Spinal cord (tissue), 10 donors: ENCODE data around the gene PTPRF. TPM values are rescaled to one million over a fixed set of nuclear protein-coding genes. Genes with fewer than 3 reads are reported as not detected.

Experiments
- DNase-seq, 6 donors: peaks; one replicate each; pipeline versions ENCODE4 v3.0.0 to v3.0.0-alpha.2; 2013 to 2015; ENCODE audit warnings: low spot score in 6 of 6, low read depth in 4 of 6
- H3K27ac ChIP-seq: one replicate; pipeline ENCODE4 v1.5.1; 2013; ENCODE audit warnings: low read depth, low read length, control low read depth
- H3K27me3 ChIP-seq: one replicate; pipeline ENCODE4 v1.6.1; 2013; ENCODE audit warnings: low read length; ENCODE audit not compliant: control insufficient read depth, insufficient read depth
- H3K36me3 ChIP-seq: one replicate; pipeline ENCODE4 v1.6.1; 2013; ENCODE audit warnings: low read length; ENCODE audit not compliant: control insufficient read depth, insufficient read depth
- H3K4me1 ChIP-seq: one replicate; pipeline ENCODE4 v1.6.1; 2013; ENCODE audit warnings: low read length; ENCODE audit not compliant: control insufficient read depth, insufficient read depth
- H3K4me3 ChIP-seq: one replicate; pipeline ENCODE4 v1.5.1; 2013; ENCODE audit warnings: low read depth, low read length, control low read depth
- H3K9me3 ChIP-seq: one replicate; pipeline ENCODE4 v1.6.1; 2013; ENCODE audit warnings: low read length; ENCODE audit not compliant: control insufficient read depth, insufficient read depth
- WGBS: methylation state at CpG from one replicate; pipeline ENCODE4 v1.1.5; 2013; ENCODE audit warnings: missing lambda C conversion rate; ENCODE audit not compliant: insufficient coverage; 5-methylcytosine and 5-hydroxymethylcytosine counted together
- polyA plus RNA-seq, 2 donors: library from polyadenylated mRNA; unstranded; fragments of 120-200 nt; gene quantifications; one replicate each; pipeline ENCODE4 v1.2.1, GENCODE V29; 2013; ENCODE audit not compliant: insufficient read length in 2 of 2
- total RNA-seq, 2 donors: library from RNA; depleted of rRNA in 1 of 2; stranded (reverse); fragments of 120-200 nt in 1 of 2; fragments of >200 nt in 1 of 2; gene quantifications; one replicate each; pipeline versions ENCODE4 v1.2.3 to v1.2.4, GENCODE V29; 2013 to 2014
- donor health status: healthy.

Gene PTPRF
- total and polyA plus RNA-seq, 4 donors, result 51.0 to 114 (median 92.4) TPM

- no CpG with 5 or more reads among the region's 1 CpG for WGBS
- H3K36me3 ChIP-seq, result peaks cover 63% of the 10 kb centered on the region
- H3K4me1 ChIP-seq, result peaks cover 7% of the 10 kb centered on the region
- no peak overlapping the region for H3K4me3 ChIP-seq
- no peak for DNase-seq
- H3K27ac ChIP-seq, result no peak overlapping the region
- H3K9me3 ChIP-seq, result no peaks in the 10 kb centered on the region
- no peaks in the 10 kb centered on the region for H3K27me3 ChIP-seq
These were observed 125.3 kb downstream of the PTPRF start for GRCh38 chr1:43655953-43656352.

- H3K36me3 ChIP-seq, result peaks cover 90% of the 10 kb centered on the region
- H3K9me3 ChIP-seq, result no peaks in the 10 kb centered on the region
- no peak overlapping the region for H3K4me3 ChIP-seq
- H3K27me3 ChIP-seq, result no peaks in the 10 kb centered on the region
- H3K4me1 ChIP-seq, result no peaks in the 10 kb centered on the region
- no peak overlapping the region for H3K27ac ChIP-seq
- no peak for DNase-seq
- WGBS, result 89% methylated on average over 6 of the region's 14 CpGs
These were observed 128.8 kb downstream of the PTPRF start for GRCh38 chr1:43659212-43660166.

GRCh38 chr1:43660355-43660754 lies 129.7 kb downstream of the PTPRF start:
- no peak overlapping the region for H3K4me3 ChIP-seq
- H3K36me3 ChIP-seq, result peaks cover 82% of the 10 kb centered on the region
- DNase-seq, result peak in 1 of 6 donors; percentile 39
- H3K9me3 ChIP-seq, result no peaks in the 10 kb centered on the region
- H3K4me1 ChIP-seq, result no peaks in the 10 kb centered on the region
- WGBS, result 37% methylated on average over 2 of the region's 4 CpGs
- H3K27ac ChIP-seq, result no peak overlapping the region
- no peaks in the 10 kb centered on the region for H3K27me3 ChIP-seq

GRCh38 chr1:43664369-43664768 lies 133.7 kb downstream of the PTPRF start:
- H3K27ac ChIP-seq, result no peak overlapping the region
- H3K4me3 ChIP-seq, result no peak overlapping the region
- DNase-seq, result no peak
- H3K27me3 ChIP-seq, result no peaks in the 10 kb centered on the region
- H3K36me3 ChIP-seq, result peaks cover 85% of the 10 kb centered on the region
- no peaks in the 10 kb centered on the region for H3K9me3 ChIP-seq
- WGBS, result no CpG with 5 or more reads among the region's 4 CpGs
- H3K4me1 ChIP-seq, result no peaks in the 10 kb centered on the region

GRCh38 chr1:43666608-43667007 lies 135.9 kb downstream of the PTPRF start:
- no peaks in the 10 kb centered on the region for H3K27me3 ChIP-seq
- H3K9me3 ChIP-seq, result no peaks in the 10 kb centered on the region
- no peak overlapping the region for H3K27ac ChIP-seq
- H3K4me3 ChIP-seq, result no peak overlapping the region
- peaks cover 88% of the 10 kb centered on the region for H3K36me3 ChIP-seq
- DNase-seq, result no peak
- H3K4me1 ChIP-seq, result no peaks in the 10 kb centered on the region

- H3K4me1 ChIP-seq, result no peaks in the 10 kb centered on the region
- 96% methylated on average over 4 of the region's 7 CpGs for WGBS
- H3K4me3 ChIP-seq, result no peak overlapping the region
- H3K27me3 ChIP-seq, result no peaks in the 10 kb centered on the region
- H3K9me3 ChIP-seq, result no peaks in the 10 kb centered on the region
- DNase-seq, result no peak
- no peak overlapping the region for H3K27ac ChIP-seq
- peaks cover 84% of the 10 kb centered on the region for H3K36me3 ChIP-seq
These were observed 138.3 kb downstream of the PTPRF start for GRCh38 chr1:43668956-43669355.

- Histone ChIP-seq H3K27ac (no peak overlapping the region), H3K36me3 (peaks cover 86% of the 10 kb centered on the region), H3K9me3 (no peaks in the 10 kb centered on the region), H3K4me3 (no peak overlapping the region), H3K4me1 (no peaks in the 10 kb centered on the region), H3K27me3 (no peaks in the 10 kb centered on the region)
- DNase-seq, result no peak
- 95% methylated on average over 4 of the region's 5 CpGs for WGBS
These were observed 139.2 kb downstream of the PTPRF start for GRCh38 chr1:43669878-43670277.

- H3K27ac ChIP-seq, result no peak overlapping the region
- WGBS, result 96% methylated on average over 2 of the region's 2 CpGs
These were observed 140.5 kb downstream of the PTPRF start for GRCh38 chr1:43671193-43671592.

GRCh38 chr1:43671626-43672330 lies 141.1 kb downstream of the PTPRF start:
- Histone ChIP-seq H3K4me1 (no peaks in the 10 kb centered on the region), H3K36me3 (peaks cover 86% of the 10 kb centered on the region), H3K4me3 (no peak overlapping the region), H3K9me3 (no peaks in the 10 kb centered on the region), H3K27ac (no peak overlapping the region), H3K27me3 (no peaks in the 10 kb centered on the region)
- no peak for DNase-seq
- 93% methylated on average over 10 of the region's 10 CpGs for WGBS

More at GRCh38 chr1:43671193-43671592, 140.5 kb downstream of the PTPRF start:
- H3K4me3 ChIP-seq, result no peak overlapping the region
- no peaks in the 10 kb centered on the region for H3K4me1 ChIP-seq
- peaks cover 92% of the 10 kb centered on the region for H3K36me3 ChIP-seq
- H3K9me3 ChIP-seq, result no peaks in the 10 kb centered on the region
- H3K27me3 ChIP-seq, result no peaks in the 10 kb centered on the region
- no peak for DNase-seq
